Lower lobe of right lung (tissue), 2 donors: ENCODE results near the gene GNG7. TPM values are rescaled to one million over a fixed set of nuclear protein-coding genes. Genes with fewer than 3 reads are reported as not detected.
"Not testable (repeated sequence)": the region's sequence is repeated elsewhere in the genome, so short reads cannot be mapped to it uniquely, and the experiment has no call there.

Source experiments
- ATAC-seq, 2 donors: fragments of 200-7000 bp; cut with Tn5 transposase; one replicate each; pipeline ENCODE4 v1.9.1; 2020 to 2022; ENCODE audit warnings: mild to moderate bottlenecking in 2 of 2, moderate library complexity in 2 of 2
- DNase-seq: peaks from one replicate; pipeline ENCODE4 v3.0.0-alpha.2; 2020
- H3K27ac ChIP-seq: fragments of 200-600 bp; one replicate; pipeline ENCODE4 v1.8.0; 2022
- H3K27me3 ChIP-seq: fragments of 200-600 bp; one replicate; pipeline ENCODE4 v1.8.0; 2022; ENCODE audit warnings: low read depth
- H3K36me3 ChIP-seq: fragments of 200-600 bp; one replicate; pipeline ENCODE4 v1.8.0; 2022; ENCODE audit warnings: mild to moderate bottlenecking
- H3K4me1 ChIP-seq: fragments of 200-600 bp; one replicate; pipeline ENCODE4 v1.8.0; 2022
- H3K4me3 ChIP-seq: fragments of 200-600 bp; one replicate; pipeline ENCODE4 v1.8.0; 2022; ENCODE audit warnings: mild to moderate bottlenecking
- H3K9me3 ChIP-seq: fragments of 200-600 bp; one replicate; pipeline ENCODE4 v1.8.0; 2022
- intact Hi-C: fragments of 100-400 bp; cut with DNase I; formaldehyde crosslinking; loops from one replicate; pipeline ENCODE4 v1.11.0; 2022
- total RNA-seq: library from RNA; stranded (reverse); fragmentation: NEBNext Ultra II Directional; extraction: Animal tissue kit (Norgen Biotek cat#: 25700); gene quantifications from one replicate; pipeline ENCODE4 v1.2.1, GENCODE V29; 2021
- TF ChIP-seq, protein P1 (sequence below): fragments of 200-600 bp; IDR thresholded peaks from one replicate; pipeline ENCODE4 v1.8.0; 2022; ENCODE audit warnings: antibody characterized with exemption, mild to moderate bottlenecking
- donor health status: DM: no; HTN: yes; CAD: no; lungs with severe emphysema.

Gene GNG7
- total RNA-seq, 1 donor from 2014 or later = 6.2 TPM

DNA sequence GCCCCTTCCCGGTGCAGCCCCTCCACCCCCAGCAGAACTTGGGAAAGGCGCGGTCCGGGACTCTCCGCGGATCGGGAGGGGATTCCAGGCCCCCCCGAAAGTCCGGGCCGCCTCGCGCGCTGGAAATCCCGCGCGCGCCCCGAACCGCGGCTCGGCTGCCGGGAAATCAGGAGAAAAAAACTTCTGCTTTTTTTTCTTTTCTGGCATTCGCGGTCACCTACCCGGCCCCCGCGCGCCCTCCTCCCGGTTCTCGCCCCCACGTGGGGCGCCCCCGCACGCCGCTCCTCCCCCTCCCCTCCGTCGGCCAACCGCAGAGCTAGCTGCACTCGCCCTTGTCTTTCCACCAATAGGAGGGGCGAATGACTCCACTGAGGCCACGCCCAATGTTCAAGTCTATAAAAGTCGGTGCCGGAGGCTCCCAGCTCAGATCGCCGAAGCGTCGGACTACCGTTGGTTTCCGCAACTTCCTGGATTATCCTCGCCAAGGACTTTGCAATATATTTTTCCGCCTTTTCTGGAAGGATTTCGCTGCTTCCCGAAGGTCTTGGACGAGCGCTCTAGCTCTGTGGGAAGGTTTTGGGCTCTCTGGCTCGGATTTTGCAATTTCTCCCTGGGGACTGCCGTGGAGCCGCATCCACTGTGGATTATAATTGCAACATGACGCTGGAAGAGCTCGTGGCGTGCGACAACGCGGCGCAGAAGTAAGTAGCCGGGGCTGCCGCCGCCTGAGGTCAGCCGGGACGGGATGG is 226.6 kb downstream of the GNG7 start, which contains the start of gene GADD45B:
Gene GADD45B, plus strand, starts transcription at position 426 of the 749 bp plus-strand sequence. Its CDS starts 232 bp downstream, at position 658.
- H3K4me3 ChIP-seq = peak within 1 kb of the TSS; percentile 97
- H3K27me3 ChIP-seq = no peaks in the 10 kb centered on the region
- H3K4me1 ChIP-seq = peaks cover 38% of the 10 kb centered on the region
- peak within 1 kb of the TSS; percentile 89 for H3K27ac ChIP-seq
- TF ChIP-seq, protein P1, sequence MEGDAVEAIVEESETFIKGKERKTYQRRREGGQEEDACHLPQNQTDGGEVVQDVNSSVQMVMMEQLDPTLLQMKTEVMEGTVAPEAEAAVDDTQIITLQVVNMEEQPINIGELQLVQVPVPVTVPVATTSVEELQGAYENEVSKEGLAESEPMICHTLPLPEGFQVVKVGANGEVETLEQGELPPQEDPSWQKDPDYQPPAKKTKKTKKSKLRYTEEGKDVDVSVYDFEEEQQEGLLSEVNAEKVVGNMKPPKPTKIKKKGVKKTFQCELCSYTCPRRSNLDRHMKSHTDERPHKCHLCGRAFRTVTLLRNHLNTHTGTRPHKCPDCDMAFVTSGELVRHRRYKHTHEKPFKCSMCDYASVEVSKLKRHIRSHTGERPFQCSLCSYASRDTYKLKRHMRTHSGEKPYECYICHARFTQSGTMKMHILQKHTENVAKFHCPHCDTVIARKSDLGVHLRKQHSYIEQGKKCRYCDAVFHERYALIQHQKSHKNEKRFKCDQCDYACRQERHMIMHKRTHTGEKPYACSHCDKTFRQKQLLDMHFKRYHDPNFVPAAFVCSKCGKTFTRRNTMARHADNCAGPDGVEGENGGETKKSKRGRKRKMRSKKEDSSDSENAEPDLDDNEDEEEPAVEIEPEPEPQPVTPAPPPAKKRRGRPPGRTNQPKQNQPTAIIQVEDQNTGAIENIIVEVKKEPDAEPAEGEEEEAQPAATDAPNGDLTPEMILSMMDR = no peak
- DNase-seq = peak; percentile 97
- intact Hi-C loops = loop anchor here (10.0 kb wide), 1 partner anchor 139 kb away; no protein-coding TSS in a partner anchor
- H3K36me3 ChIP-seq = peaks cover 12% of the 10 kb centered on the region
- no peaks in the 10 kb centered on the region for H3K9me3 ChIP-seq
- ATAC-seq = peak; percentile 82 to 94

DNA sequence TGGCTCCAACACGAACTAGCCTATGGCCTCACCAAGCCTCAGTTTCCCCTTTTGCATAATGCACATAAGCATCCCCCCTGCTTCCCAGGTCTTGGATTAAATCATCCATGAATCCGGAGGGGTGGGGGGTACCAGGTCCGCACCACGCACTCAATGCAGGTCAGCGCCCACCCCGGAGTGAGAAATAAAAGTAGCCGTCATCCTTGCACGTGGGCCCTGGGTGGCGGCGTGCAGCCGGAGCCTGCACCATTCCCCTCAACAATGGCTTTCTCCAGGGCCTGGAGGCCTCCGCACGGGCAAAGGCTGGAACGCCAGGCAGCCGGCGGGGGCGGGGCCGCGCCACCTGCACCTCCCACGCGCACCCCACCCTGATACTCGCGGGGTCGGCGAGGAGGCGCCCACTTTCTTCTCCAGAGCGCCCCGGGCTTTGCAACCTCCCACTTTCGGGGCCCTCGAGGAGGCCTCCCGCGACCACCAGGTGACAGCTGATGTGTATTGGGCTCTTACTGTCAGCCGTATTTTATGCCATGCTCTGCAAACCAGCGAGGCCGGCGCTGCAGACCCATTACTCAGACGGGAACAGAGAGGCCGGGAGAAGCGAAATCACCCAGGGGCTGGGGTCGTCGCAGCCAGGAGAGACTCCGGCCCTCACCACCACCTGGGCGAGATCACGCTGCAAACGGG is 227.3 kb downstream of the GNG7 start:
- TF ChIP-seq, protein P1 = no peak
- intact Hi-C loops = loop anchor here (10.0 kb wide), 1 partner anchor 140 kb away; no protein-coding TSS in a partner anchor
- ATAC-seq = peak; percentile 40
- peak; percentile 69 for DNase-seq
- no peaks in the 10 kb centered on the region for H3K27me3 ChIP-seq
- H3K4me1 ChIP-seq = peaks cover 38% of the 10 kb centered on the region
- peak overlapping the region; percentile 97 for H3K4me3 ChIP-seq
- H3K9me3 ChIP-seq = no peaks in the 10 kb centered on the region
- peaks cover 12% of the 10 kb centered on the region for H3K36me3 ChIP-seq
- H3K27ac ChIP-seq = peak overlapping the region; percentile 89

DNA sequence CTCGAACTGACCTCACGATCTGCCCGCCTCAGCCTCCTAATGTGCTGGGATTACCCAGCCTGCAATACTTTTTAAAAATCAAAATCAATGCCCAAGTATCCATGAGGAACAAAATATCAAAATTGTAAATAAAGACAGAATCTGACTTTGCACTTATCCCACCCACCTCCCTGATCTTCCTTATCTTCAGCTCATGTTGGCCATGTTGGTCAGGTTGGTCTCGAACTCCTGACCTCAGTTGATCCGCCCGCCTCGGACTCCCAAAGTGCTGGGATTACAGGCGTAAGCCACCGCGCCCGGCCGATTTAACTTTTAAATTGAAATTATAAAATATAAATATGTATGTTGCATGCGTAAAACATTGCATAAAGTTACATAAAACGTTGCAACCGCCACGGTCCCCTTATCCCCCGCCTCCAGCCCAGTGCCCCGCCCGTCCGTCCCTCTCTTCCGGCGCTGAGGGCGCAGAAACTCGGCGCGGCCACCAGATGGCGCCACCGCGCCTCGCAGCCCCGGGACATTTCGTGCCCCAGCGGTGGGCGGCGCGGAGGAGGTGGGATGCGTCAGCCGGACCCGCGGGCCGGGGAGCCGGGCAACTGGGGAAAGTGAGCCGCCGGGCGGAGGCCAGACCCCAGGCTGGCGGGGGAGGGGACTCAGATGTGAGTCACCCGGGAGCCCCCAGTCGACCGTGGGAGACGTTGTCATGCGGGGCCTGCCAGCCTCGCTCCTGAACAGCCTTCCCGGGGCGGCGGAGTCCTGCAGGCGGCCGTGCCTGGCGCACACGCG is 228.1 kb downstream of the GNG7 start:
- H3K4me3 ChIP-seq = peak overlapping the region; percentile 97
- H3K27ac ChIP-seq = peak overlapping the region; percentile 89
- DNase-seq (peak; percentile 89), ATAC-seq (peak; percentile 66 to 82)
- TF ChIP-seq, protein P1 = peak; percentile 98
- no peaks in the 10 kb centered on the region for H3K27me3 ChIP-seq
- H3K9me3 ChIP-seq = no peaks in the 10 kb centered on the region
- H3K36me3 ChIP-seq = peaks cover 12% of the 10 kb centered on the region
- intact Hi-C loops = loop anchor here (10.0 kb wide), 1 partner anchor 140 kb away; no protein-coding TSS in a partner anchor
- peaks cover 35% of the 10 kb centered on the region for H3K4me1 ChIP-seq

DNA sequence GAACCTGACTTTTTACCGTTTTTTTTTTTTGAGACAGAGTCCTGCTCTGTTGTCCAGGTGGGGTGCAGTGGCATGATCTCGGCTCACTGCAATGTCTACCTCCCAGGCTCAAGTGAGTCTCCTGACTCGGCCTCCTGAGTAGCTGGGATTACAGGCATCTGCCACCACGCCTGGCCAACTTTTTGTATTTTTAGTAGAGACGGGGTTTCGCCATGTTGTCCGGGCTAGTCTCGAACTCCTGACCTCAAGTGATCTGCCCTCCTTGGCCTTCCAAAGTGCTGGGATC is 232.6 kb downstream of the GNG7 start:
- H3K9me3 ChIP-seq, H3K36me3 ChIP-seq, H3K4me1 ChIP-seq, ATAC-seq, H3K27me3 ChIP-seq, DNase-seq, H3K4me3 ChIP-seq, H3K27ac ChIP-seq: not testable (repeated sequence)
- intact Hi-C loops = loop anchor here (10.0 kb wide), 1 partner anchor 145 kb away; no protein-coding TSS in a partner anchor

DNA sequence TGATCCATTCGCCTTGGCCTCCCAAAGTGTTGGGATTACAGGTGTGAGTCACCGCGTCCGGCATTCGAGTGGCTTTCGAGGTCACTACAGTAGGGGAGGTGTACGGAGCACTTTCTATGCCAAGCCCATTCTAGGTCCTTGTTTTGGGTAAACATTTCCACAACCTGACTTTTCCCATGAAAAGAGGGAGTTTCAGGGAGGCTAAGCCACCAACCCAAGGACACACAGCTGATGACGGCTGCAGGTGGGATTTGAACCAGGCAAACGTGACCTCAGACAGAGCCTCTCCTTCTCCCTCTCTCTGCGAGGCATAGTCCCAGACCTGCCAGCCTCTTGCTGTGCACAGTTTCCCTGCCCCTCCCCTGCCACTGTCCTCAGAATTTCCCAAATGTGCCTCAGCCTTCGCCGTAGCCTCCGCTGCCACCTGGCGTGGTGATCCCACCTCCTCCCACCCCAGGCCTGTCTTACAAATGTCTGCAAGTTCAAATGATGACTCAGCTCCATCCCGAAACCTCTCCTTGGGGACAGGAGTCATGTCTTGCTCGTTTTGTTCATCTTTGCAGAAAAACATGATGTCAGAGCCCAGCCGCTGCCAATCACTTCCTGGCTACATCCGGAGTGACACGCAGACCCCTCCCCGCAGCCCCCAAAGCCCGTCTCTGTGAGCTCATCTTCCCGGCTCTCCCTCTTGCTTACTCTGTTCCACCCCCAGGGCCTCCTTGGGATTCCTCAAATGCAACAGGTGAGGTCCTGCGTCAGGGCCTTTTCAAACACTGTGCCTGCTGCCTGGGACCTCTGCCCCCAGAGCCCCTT is 233.2 kb downstream of the GNG7 start:
- intact Hi-C loops = no loop called here
- Histone ChIP-seq H3K4me3 (no peak overlapping the region), H3K27ac (no peak overlapping the region), H3K9me3 (no peaks in the 10 kb centered on the region), H3K27me3 (no peaks in the 10 kb centered on the region), H3K4me1 (peaks cover 4% of the 10 kb centered on the region), H3K36me3 (no peaks in the 10 kb centered on the region)
- TF ChIP-seq, protein P1 = no peak
- peak; percentile 43 to 66 for ATAC-seq
- no peak for DNase-seq
